Stimulated activated CD8-positive, alpha-beta memory T cell treated with anti-CD3 and anti-CD28 coated beads, Interleukin-7, amount 100 ng/mL, for 48 hours (primary cell): ENCODE measurements around the gene ZNF668.
"Not testable (repeated sequence)": the region's sequence is repeated elsewhere in the genome, so short reads cannot be mapped to it uniquely, and the experiment has no call there.

Source experiments
- DNase-seq, 2 donors: peaks; one replicate each; pipeline ENCODE4 v3.0.0-alpha.2; 2020; ENCODE audit warnings: low read depth in 1 of 2; ENCODE audit errors: extremely low read depth in 1 of 2

ZNF668 gene

GRCh38 chr16:31100876-31101641 is 27.0 kb upstream of the ZNF668 start:
- DNase-seq: not testable (repeated sequence)

GRCh38 chr16:31099860-31100638 is 26.0 kb upstream of the ZNF668 start:
- DNase-seq: no peak

GRCh38 chr16:31094424-31095120 is 20.5 kb upstream of the ZNF668 start, which contains the start of gene VKORC1:
Gene VKORC1 (minus strand): TSS chr16:31094797. CDS start chr16:31094729, 68 bp downstream.
- DNase-seq: peak; percentile 86 to 92

- no peak for DNase-seq
Measured at GRCh38 chr16:31094088-31094423, 20.0 kb upstream of the ZNF668 start.

DNA sequence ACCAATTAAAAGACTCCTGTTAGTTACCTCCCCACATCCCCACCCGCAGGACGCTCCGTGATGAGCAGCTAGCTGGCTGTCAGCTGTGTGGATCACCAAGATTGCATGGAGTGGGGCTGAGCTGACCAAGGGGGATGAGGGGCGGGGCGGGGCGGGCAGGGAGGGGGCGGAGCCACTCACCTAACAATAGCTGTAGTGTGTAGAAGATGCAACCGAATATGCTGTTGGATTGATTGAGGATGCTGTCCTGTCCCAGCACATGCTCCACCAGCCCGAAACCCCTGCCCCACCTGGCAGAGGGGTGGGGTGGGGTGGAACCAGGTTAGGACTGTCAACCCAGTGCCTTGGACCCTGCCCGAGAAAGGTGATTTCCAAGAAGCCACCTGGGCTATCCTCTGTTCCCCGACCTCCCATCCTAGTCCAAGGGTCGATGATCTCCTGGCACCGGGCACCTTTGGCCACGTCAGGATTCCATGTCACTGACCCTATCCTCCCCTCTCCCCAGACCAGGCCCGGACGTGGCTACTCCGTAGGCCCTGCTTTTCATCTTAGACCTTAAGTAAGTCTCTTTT is 19.2 kb upstream of the ZNF668 start:
- DNase-seq: no peak

DNA sequence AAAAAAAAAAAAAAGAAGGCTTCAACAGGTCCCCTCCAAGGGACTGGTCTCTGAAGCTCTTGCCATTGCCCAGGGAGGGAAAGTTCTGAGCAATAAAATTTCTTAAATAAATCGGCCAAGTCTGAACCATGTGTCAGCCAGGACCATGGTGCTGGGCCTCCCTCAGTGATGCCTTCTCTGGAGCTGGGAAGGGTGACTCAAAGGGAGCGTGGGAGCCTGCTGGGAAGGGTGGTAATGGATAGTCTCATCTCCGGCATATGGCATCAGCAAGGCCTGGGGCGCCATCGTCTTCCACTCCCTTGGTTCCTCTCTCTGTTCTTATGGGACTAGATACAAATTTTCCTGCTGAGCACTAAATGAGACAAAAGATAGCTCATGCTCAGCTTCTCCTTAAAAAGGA is 18.3 kb upstream of the ZNF668 start:
- no peak for DNase-seq

- no peak for DNase-seq
Measured at GRCh38 chr16:31090540-31090939, 16.5 kb upstream of the ZNF668 start.

DNA sequence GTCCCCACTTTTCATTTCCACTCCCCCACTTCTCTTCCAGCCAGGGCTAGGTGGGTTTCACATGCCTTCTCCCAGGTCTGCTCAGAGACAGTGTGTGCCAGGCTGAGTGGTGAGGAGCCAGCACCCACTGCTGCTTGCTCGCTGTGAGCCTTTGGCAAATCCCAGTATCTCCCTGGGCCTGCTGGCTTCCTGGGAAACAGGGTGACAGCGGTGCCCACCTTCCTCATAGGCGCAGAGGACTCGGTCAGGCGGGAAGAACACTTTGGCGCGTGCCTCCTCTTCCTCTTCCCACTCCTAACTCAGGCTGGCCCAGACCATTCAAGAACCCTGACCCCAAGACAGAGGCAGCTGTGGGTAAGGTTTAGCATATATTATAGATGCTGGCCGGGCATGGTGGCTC is 15.2 kb upstream of the ZNF668 start:
- no peak for DNase-seq

GRCh38 chr16:31088459-31089183 is 14.6 kb upstream of the ZNF668 start, which contains the start of gene PRSS53:
Gene PRSS53 (minus strand): TSS chr16:31088943. CDS start chr16:31088809, 134 bp downstream.
- no peak for DNase-seq

DNA sequence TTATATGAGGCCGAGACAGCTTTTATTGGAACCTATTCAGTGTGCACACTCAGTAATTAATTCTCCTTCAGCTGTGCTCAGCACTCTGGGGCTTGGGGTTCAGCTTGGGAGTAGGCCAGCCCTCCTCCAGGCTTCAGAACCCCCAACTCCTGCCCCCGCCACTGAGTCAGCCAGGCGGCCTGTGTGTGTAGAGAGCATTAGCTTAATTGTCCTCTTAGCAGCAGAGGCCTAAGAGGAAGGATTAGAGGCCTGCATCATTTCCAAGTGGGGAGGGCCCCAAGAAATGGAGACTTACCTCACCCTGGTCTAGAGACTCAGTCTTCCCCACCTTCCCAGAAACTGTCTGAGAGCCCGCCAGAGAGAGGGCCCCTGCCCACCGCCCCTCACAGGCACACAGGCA is 13.9 kb upstream of the ZNF668 start:
- DNase-seq: no peak

- no peak for DNase-seq
Measured at GRCh38 chr16:31087481-31087880, 13.4 kb upstream of the ZNF668 start.

- no peak for DNase-seq
Measured at GRCh38 chr16:31086629-31086906, 12.5 kb upstream of the ZNF668 start.

DNA sequence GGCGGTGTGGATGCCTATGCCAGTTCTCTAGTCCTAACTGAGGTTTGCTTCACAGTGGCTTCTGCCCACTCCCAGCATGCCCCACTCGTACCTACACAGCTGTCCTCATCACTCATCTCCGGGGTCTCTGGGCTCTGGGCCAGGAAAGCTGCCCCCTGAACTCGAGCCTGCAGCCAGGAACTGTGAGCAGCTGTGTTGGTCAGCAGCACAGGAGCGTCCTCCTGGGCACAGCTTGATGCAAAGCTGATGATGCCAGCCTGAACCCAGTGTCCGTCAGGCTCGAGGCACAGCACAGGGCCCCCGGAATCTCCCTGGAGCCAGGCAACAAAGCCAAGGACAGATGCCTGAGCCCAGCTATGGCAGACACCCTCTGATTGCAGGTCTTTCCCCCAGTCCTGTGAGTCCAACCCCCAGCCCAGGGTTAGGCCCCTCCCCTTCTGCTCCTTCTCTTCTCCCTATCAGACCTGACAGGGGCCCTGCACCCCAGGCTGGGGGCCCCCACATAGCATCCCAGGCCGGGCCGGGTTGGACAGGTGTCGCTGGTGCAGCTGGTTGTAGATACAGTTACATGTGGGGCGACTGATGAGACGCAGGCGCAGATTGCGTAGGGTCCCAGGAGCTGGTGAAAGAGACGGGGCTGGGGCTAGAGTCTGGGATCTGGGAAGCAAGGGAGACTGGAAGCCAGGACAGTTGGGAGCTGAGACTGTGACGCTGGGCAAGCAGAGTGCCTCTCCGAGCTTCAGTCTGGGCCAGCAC is 12.0 kb upstream of the ZNF668 start:
- DNase-seq: no peak

DNA sequence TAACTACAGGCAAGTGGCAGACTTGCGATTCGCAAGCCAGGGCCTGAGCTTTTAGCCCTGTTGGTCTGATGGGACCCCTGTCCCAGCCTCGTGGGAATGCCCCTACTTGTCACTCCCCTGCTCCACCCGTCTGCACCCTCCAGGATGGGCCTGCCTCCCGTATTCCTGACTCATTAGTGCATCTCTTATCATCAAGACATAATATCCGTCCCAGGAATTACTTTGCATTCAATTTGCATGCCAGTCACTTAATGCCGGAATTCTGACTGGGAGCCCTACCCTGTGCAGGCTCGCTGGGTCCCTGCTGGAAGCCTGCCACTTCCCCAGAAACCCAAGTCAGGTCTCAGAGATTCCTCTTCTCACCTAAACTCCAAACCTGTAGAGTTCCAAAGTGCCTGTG is 11.4 kb upstream of the ZNF668 start:
- DNase-seq: no peak

- DNase-seq: no peak
Measured at GRCh38 chr16:31084584-31085302, 10.7 kb upstream of the ZNF668 start.

GRCh38 chr16:31083981-31084380 is 9.9 kb upstream of the ZNF668 start:
- no peak for DNase-seq

DNA sequence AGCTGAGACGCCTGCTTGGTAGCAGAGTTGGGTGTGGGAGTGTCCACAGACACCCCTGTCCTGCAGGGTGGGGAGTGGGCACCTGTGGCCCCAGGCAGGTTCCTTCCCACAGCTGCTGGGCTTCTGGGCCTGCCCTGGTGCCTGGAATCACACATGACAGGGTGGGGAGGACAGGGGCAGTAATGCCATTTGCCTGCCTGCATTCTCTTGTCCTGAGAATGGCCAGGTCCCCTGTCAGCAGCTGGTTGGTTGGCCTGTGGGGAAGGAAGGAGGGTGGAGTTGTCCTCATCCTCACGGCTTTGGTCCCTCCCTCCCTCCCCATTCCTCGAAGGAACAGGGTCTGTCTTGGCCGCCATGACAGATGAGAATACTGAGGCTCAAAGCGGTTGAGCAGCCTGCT is 9.5 kb upstream of the ZNF668 start:
- DNase-seq: no peak

- no peak for DNase-seq
Measured at GRCh38 chr16:31083081-31083480, 9.0 kb upstream of the ZNF668 start.

- no peak for DNase-seq
Measured at GRCh38 chr16:31082368-31083045, 8.5 kb upstream of the ZNF668 start.
